HFF-Myc (cell line): ENCODE results near the gene ZGLP1.

Source experiments
- DNase-seq: peaks from one replicate; pipeline ENCODE4 v3.0.0-alpha.2; 2011; ENCODE audit warnings: low read depth; ENCODE audit errors: extremely low read depth
- H3K4me3 ChIP-seq: replicated peaks from 2 replicates; pipeline ENCODE4 v1.5.1; 2011; ENCODE audit warnings: low read depth, mild to moderate bottlenecking, control low read depth, low read length
- TF ChIP-seq, protein P1 (sequence below): IDR thresholded peaks from 2 replicates; pipeline ENCODE4 v1.5.1; 2012; ENCODE audit warnings: mild to moderate bottlenecking, low read depth, low read length, control low read depth; ENCODE audit errors: missing control alignments

Gene ZGLP1

DNA sequence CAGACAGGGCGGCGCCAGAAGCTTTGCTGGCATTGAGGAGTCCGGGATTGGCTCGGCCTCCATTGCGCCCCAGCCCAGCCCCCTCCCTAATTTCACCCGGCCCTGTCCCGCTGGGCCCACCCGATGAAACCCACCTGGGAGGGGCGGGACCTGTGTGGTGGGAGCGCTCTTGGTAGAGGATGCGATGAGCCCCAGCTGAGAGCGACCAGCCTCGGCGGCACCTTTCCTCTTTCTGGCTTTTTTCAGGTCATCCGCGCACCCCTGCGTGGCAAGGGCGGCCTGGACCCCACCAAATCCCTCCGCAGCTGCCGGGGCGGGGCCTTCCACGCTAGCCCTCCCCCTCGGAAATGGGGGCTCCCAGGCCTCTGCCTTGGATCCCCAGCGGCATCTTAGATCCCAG lies at the start of gene ZGLP1:
Gene ZGLP1 (minus strand): TSS at position 393 of the 400 bp plus-strand sequence.
- DNase-seq: no peak
- H3K4me3 ChIP-seq: no peak within 1 kb of the TSS
- TF ChIP-seq, protein P1, sequence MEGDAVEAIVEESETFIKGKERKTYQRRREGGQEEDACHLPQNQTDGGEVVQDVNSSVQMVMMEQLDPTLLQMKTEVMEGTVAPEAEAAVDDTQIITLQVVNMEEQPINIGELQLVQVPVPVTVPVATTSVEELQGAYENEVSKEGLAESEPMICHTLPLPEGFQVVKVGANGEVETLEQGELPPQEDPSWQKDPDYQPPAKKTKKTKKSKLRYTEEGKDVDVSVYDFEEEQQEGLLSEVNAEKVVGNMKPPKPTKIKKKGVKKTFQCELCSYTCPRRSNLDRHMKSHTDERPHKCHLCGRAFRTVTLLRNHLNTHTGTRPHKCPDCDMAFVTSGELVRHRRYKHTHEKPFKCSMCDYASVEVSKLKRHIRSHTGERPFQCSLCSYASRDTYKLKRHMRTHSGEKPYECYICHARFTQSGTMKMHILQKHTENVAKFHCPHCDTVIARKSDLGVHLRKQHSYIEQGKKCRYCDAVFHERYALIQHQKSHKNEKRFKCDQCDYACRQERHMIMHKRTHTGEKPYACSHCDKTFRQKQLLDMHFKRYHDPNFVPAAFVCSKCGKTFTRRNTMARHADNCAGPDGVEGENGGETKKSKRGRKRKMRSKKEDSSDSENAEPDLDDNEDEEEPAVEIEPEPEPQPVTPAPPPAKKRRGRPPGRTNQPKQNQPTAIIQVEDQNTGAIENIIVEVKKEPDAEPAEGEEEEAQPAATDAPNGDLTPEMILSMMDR: no peak

DNA sequence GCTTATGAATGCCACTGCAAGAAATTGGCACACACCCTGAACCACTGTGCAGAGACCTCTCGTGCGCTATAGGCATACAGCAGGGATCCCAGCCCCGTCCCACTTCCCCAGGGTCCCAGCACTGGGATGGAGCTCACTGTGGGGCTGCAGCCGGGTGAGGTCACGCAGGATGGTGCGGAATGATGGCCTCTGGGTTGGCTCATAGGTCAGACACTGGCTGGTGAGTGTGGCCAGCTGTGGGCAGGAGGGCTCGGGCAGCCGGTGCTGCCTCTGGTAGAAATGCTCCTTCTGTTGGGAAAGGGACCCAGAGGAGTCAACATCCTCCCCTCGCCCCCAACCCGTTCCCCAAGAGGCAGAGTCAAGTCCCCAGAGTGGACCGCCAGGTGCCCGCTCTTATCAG lies 46.8 kb upstream of the ZGLP1 start:
- TF ChIP-seq, protein P1: no peak
- DNase-seq: no peak
- no peak overlapping the region for H3K4me3 ChIP-seq

DNA sequence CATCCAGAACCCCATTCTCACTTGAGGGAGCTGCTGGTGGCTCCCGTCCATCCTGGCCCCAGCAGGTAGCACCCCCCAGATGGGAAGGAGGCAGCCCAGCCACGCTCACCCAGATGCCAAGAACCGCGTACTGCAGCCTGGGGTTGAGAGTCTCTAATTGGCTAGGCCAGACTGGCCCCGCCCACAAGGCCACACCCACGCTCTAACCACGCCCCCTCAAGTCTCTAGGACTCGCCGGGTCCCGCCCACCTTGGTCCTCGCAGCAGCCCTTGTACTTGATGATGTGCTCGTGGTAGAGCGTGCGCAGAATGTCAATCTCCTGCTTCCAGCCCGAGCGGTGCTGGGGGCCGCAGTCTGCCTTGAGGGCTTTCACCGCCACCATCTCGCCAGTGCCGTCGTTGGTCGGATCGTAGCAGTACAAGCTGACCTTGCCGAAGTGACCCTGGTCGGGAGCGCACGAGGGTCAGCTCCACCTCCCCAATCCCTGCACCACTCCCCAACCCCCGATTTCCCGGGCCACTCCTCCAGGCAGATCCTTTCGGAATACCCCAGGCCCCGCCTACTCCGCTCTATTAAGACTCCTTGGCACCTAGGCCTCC lies 44.3 kb upstream of the ZGLP1 start:
- no peak overlapping the region for H3K4me3 ChIP-seq
- no peak for DNase-seq
- TF ChIP-seq, protein P1: no peak

DNA sequence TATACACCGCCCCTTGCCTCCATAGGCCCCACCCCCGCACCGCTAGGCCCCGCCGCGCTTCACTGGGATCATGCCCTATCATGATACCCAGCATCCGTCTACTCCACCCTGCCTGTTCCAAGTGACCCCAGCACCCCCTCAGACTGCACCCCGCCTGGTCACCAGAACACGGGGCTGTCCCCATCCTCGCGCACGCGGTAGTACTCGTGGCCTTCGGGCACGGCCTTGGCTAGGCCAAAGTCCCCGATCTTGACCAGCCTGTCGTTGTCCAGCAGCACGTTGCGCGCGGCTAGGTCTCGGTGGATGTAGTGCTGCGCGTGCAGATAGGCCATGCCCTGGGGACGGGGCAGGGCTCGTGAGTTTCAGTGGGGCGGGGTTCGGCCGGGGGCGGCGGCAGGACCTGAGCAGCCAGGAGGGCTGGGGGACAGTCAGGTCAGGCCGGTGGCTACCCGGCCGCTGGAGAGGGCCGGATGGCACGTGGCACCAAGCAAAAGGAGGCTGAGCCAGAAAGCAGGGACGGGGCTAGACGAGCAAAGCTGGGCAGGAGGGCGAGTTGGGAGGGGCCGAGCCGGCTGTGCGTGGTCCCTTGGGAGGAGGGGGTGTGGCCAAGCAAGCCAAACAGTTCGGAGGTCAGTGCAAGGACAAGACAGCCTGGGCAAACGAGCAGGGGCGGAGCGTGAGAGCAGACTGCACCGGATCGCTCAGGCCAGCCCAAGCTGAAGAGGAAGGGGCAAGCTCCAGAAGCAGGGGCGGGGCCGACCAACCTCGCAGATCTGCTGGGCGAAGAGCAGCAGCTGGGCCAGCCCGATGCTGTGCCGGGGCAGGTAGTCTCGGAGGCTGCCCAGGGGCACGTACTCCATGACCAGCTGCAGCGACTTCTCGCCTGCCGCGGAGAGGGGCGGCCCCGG lies 43.4 kb upstream of the ZGLP1 start:
- no peak for DNase-seq
- TF ChIP-seq, protein P1: no peak

DNA sequence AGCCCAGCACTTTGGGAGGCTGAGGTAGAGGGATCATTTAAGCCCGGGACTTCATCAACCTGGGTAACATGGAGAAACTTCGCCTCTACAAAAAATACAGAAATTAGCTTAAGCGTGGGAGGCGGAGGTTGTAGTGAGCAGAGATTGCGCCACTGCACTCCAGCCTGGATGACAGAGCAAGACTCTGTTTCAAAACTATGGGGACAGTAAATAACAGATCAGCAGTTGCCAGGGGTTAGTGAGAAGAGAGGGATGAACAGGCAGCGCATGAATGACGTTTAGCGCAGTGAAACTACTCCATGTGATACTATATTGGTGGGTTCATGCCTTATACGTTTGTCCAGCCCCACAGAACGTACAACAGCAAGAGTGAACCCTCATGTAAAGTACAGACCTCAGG lies 36.9 kb upstream of the ZGLP1 start:
- no peak for DNase-seq
- H3K4me3 ChIP-seq: no peak overlapping the region
- TF ChIP-seq, protein P1: no peak

More for the DNA sequence above, 43.4 kb upstream of the ZGLP1 start:
- no peak overlapping the region for H3K4me3 ChIP-seq

DNA sequence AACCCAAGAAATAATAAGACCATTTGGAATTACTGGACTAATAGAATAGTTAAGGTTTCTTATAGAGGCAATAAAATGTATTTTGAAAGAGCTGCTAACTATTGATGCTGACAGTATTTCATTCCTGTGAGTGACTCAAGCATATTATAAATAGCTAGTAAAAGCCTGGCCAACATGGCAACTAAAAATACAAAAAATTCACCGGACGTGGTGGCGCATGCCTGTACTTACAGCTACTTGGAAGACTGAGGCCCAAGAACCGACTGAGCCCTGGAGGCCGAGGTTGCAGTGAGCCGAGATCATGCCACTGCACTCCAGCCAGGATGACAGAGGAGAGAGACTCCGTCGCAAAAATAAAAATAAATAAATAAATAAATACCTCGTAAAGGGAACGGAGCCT lies 35.2 kb upstream of the ZGLP1 start:
- H3K4me3 ChIP-seq: no peak overlapping the region
- no peak for DNase-seq
- TF ChIP-seq, protein P1: no peak

DNA sequence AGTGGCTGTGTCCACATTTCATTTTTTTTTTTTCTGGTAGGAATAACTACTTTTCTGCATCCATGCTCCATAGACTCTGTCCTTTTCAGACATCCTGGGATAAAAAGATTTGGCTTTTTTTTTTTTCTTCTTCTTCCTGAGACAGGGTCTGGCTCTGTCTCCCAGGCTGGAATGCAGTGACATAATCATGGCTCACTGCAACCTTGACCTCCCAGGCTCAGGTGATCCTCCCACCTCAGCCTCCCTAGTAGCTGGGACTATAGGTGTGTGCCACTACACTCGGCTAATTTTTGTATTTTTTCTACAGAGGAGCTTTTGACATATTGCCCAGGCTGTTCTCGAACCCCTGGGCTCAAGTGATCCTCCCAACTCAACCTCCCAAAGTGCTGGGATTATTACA lies 33.9 kb upstream of the ZGLP1 start:
- DNase-seq: no peak
- no peak overlapping the region for H3K4me3 ChIP-seq
- TF ChIP-seq, protein P1: no peak
